Measurements from ENCODE around the gene MIS18A.

Gene MIS18A

DNA sequence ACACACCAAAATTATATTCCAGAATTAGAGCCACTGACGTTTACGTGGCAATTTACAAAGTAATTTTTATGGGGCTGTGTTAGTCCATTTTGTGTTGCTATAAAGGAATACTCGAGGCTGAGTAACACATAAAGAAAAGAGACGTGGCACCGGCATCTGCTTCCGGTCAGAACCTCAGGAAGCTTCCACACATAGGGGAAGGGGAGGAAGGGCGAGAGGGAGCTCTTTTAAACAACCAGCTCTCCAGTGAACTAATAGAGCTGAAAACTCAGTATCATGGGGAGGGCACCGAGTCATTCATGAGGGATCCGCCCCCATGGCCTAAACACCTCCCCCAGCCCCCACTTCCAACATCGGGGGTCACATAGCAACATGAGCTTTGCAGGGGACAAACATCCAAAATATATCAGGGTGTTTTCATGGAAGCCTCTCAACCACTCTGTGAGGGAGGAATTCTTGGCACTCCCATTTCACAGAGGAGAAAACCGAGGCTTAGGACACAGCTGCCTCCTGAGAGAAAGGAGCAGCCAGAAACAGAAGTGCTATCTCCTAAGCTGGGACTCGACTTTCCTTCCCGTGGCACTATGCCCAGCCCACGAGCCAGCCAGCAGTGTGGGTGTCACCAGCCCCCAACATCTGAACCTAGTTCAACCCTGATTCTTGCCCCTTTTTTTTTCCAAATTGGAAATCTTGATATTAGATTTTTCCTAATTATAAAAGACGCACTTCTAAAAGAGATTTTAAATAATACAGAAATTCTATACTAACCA lies 29.2 kb downstream of the MIS18A start:
- no peak for FAIRE-seq

DNA sequence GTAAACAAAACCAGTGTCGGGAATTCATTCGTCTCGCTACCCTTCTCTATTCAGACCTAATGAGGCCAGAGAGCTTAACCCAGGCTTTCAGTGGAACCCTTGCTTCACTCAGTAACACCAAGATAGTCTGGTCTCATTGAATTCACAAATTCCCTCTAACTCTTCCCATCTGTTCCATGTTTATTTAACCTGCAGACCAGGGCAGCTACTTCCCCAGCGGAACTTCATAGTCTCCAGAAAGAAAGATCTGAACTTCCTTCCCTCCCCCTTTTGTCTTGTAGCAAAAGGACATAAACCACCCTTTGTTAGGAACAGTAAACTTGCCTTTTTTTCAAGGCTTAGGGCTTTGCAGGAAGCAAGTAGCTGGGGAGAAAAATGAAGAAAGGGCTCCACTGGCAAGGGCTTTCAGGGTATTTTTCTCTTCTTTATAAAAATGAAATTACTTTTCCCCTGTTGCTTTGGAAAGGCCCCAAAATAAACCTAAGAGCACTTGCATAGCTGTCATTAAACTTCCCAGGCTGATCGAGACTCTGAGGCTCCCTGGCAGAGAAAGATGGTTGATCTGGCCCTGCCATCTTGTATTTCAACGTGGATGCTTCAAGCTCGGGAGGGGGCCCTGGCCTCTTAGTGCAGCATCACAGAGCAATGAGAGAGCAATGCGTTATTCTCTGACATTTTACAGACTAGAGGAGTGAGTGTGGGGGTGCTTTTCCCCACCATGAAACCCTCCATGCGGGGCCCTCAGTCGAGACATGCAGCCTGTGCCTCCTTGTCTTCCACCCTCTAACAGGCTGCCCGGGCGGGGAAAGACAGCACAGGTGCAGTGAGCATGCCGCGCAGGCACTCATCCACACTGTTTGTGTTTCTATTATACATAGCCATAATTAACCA lies 30.0 kb downstream of the MIS18A start:
- no peak for FAIRE-seq

DNA sequence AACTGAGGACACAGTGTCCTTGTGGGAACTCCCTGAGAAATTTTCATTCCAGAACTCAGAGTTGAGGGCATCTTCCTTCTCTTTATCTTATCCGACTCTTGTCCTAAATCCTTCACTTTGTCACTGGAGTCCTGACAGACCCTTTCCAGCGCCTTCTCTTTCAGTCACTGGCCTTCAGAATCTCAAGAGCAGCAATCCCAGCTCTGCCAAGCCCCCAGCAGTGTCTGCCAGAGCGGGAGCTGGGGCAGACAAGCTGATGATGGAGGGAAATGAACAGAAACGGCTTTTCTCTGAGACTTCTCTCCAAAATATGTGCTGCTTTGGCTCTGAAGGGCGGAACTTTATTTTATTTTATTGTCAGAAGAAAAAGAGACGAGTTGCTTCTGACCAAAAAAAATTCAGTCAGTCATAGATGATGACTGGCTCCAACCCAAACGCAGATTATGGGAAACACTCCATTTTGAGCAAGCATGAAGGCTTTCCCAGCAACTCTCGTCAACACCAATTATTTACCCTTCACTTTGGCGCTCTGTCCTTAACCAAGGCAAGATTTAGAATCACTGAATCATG lies 32.2 kb downstream of the MIS18A start:
- FAIRE-seq = no peak

DNA sequence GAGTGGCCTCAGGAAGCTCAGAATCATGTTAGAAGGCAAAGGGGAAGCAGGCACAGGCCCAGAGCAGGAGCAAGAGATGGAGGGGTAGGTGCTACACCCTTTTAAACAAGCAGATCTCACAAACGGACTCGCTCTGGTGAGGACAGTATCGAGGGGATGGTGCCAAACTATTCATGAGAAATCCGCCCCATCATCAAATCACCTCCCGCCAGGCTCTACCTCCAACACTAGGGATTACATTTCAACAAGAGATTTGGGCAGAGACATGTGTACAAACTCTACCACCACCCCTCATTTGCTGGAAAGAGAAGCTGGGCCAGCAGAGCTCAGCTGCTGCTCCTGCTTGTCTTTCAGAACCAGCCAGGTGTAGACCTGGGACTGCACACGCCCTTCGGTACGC lies 32.9 kb downstream of the MIS18A start:
- no peak for FAIRE-seq

DNA sequence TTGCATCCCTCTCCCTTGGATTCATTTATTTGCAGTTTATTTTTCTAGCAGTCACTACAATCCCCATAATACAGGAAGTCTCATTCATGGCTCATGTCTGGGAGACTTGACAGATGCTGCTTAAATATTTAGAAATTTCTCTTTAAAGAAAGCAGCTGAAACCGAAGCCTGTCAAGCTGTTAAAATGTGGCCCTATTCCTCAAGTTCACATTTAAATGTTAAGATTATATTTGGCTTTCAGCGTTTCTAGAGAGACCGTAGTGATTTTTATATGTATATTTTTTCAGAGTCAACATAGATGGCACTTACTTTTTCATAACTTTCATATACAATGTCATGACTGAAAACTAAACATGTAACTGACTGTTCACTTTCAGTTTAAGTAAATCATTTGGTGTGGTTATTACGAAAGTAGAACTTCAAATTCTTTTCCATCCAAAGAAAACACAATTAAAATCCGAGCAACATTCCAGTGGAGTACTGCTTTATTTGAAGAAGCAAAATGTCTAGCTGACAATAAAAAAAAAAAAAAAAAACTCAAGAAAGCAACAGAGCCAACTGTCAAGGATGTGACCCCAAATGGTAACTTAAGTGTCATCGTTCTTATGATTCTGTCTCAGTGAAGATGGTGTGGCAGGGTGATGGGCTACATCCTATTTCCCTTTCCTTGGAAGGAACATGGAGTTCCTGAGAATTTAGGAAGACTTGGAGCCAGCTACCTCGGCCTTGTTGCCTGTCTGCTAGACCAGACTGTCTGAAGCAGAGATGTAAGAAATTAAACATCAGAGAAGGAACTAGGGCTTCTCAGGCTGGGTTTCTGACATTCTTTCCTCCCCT lies 37.8 kb downstream of the MIS18A start:
- no peak for FAIRE-seq

DNA sequence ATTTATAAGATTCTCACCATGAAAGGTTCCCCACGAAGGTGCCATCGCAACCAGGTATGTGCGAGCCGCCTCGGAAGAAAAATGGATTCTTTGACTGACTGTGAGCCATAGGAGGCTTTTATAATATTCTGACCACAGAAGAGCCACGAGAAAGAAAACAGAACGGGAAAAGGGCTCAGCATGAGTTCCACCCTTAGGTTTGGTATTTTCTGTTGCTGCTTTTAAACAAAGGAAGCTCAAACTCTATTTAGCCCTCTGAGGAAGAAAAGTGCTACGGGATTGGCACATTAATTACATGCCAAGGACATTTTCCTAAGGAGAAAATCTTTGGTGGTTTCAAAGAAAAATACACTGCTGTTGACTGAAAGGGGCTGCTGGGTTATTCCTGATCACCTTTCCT lies 39.3 kb downstream of the MIS18A start:
- FAIRE-seq = no peak

DNA sequence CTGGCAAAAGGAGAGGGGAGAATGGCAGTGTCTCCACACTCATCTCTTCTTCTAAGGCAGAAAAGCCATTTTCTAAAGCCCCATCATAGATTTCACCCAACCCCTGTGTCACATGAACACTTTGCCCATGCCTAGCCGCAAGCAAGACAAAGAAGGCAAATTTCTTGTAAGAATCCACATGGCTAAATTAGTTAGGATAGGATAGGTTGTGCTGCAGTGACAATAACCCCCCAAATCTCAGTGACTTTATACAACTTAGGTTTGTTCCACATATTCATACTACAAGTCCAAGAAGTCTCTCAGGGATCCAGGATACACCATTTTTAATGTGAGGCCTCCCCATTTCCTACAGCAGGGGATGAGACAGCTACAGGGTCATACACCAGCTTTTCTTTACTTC lies 40.8 kb downstream of the MIS18A start:
- FAIRE-seq = no peak

DNA sequence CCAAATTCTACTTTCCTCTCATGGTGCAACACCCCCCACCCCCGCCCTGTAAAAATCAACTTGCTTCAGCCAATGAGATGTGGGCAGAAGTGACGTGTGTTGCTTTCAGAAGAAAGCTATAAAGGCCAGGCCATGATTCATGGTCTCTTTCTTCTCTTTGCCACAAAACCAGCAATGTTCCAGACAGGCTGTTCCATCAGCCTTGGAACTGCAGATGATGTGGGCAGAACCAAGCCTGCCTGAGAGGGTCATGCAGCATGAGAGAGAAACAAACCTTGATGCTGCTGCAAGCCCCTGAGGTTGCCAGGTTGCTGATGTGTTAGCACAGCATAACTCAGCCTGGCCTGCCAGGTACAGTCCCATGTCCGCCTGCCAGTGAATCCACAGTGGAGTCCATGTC lies 41.8 kb downstream of the MIS18A start:
- FAIRE-seq = no peak

DNA sequence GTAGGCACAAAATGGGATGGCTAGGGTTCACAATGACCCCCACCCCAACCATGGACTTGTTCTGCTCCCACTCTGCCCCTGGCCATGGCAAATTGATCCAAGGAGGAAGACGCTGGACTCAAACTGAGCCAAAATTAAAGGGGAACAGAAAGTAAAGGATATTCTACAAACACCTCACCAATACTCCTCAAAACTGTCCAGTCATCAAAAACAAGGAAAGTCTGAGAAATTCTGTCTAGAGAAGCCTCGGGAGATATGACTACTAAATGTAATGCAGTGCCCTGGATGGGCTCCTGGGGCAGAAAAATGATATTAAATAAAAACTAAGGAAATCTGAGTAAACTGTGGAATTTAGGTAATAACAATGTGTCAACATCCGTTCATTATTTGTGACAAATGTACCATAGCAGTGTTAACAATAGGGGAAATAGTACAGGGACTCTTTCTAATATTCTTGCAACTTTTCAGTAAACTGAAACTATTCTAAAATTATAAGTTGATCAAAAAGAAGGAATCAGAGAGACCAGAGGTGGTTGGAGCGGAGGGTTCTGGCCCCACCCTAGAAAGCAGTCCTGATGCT lies 45.0 kb downstream of the MIS18A start:
- FAIRE-seq = no peak

DNA sequence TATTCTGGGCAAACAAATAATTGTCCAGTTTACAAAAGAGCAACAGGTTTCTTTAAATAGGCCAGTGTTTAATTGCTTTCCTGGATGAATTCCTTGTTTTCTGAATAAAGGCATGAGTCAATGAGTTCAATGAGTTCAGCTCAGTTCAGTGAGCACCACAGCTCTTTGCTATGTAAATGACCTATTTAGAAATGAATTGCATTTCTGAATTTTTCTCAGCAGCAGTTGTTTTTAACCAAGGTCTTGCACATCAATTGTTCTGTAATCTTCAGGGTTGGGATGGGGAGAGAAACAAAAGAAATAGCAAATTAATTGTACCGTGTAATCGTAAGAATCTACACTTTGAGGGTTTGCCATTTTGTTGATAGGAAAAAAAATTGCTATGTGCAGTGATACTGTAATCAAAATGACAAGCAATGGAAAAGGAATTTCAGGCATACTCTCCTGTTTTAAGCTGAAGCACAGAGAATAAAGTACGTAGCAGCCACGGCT lies 45.7 kb downstream of the MIS18A start:
- FAIRE-seq = no peak

DNA sequence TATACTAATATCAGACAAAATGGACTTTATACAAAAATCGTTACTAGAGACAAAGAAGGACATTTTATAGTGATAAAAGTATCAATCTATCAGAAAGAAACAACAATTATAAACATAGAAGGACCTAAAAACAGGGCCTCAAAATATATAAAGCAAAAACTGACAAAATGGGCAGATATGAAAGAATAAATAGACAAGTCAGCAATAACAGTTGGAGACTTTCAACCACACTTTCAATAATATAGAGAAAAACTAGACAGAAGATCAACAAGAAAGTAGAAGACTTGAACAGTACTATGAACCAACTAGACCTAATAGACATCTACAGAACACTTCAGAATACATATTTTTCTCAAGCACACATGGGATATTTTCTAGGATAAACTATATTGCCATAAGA lies 52.4 kb downstream of the MIS18A start:
- no peak for FAIRE-seq
